Fibroblast of gingiva (primary cell): ENCODE data around the gene ZNF532.

ENCODE experiments used
- DNase-seq: peaks from one replicate; pipeline ENCODE4 v3.0.0-alpha.2; 2011; ENCODE audit warnings: low read depth

The ZNF532 gene

GRCh38 chr18:58979615-58980014, 114.9 kb downstream of the ZNF532 start:
- no peak for DNase-seq

DNA sequence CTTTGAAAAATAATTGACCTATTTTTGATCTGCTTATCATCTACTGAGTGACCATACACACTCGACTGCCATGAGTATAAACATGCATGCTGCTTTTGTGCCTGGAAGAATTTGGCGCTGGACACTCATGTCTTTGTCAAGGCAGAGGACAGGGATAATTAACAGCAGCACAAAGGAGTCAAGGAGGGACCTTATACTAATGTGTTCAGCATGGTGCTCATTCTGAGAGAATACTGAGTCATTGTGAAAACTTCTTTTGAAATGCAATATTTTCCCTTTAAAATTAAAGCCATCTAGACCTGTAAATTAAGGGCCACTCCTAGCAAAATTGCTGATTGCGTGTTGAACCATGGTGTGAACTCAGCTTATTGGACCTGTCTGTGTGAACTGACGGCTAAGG, 116.3 kb downstream of the ZNF532 start:
- peak; percentile 49 for DNase-seq

DNA sequence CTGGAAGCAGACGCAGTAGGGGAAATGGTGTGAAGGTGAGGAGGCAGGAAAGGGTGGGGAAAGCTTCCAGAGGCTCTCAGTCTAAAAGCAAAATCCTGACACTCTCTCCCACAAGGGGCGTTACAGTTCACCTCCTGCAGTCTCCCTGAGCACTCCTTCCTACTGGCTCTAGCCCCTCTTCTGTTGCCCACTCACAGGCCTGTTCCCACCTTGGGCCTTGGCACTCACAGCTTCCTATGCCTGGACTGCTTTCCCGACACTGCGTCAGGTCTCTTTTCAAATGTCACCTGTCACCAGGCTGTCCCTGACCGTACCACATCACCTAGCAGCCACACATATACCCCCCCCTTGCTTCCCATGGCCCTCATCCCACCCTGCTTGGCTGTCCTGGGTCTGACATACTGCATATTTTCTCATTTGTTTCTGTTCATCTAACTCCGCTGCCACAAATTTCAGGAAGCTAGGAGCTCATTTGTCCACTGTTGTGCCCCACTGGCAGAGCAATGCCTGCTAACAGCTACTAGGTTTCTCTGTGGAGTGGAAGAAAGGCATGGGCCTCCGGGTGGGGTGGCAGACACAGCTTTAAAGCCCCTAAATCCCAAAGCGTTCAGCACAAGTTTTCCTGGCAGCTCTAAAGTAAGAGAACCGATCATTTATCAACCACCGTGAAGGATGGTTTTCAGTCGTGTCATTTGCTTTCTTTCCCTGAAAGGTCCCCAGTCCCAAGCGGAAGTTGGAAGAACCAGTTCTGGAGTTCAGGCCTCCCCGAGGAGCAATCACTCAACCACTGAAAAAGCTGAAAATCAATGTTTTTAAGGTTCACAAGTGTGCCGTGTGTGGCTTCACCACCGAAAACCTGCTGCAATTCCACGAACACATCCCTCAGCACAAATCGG, 118.8 kb downstream of the ZNF532 start:
- no peak for DNase-seq

- no peak for DNase-seq
Measured at GRCh38 chr18:58988600-58988999, 123.9 kb downstream of the ZNF532 start.

GRCh38 chr18:58989184-58989759, 124.6 kb downstream of the ZNF532 start:
- DNase-seq = no peak

GRCh38 chr18:58990720-58991119, 126.0 kb downstream of the ZNF532 start:
- DNase-seq = no peak

- no peak for DNase-seq
Measured at GRCh38 chr18:58991167-58991798, 126.6 kb downstream of the ZNF532 start.

DNA sequence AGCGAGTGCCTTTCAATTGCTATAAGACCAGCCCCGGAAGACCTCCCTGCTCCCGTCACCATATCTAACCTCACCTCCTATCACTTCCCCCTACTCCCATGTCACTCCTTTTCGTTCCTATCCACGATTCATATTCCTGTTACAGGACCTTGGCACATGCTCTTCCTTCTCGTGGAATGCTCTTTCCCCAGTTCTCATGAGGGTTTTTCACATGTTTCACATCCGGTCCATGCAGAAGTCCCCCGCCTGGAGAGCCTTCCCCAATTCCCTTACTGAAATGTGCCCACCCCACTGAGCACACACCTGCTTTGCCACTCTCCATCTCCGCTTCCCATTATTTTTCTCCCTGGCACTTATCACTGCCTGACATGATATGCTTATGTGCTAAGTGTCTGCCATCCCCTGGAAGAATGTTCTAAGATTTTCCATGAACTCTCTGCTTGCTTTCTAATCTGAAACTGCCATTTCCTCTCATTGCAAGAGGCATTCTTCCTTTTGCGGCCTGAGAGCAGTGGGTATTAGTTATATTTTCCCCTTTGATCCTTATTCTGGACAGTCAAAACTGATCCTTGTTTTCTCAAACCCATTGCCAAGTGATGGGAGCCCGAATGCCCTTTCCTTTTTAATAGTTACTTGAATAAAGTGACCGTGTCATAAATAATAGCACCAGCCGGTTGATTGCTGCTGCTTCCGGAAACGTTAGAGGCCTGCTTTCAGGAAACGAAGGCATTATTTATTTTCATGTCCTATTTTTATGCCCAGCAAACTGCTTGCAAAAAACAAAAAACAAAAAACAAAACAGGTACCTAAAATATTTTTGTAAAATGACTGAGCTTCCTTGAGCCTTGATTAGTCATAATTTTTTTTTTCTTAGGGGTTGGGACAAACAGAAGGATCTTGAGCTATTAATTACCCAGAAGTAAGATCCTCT, 127.9 kb downstream of the ZNF532 start:
- DNase-seq = no peak

DNA sequence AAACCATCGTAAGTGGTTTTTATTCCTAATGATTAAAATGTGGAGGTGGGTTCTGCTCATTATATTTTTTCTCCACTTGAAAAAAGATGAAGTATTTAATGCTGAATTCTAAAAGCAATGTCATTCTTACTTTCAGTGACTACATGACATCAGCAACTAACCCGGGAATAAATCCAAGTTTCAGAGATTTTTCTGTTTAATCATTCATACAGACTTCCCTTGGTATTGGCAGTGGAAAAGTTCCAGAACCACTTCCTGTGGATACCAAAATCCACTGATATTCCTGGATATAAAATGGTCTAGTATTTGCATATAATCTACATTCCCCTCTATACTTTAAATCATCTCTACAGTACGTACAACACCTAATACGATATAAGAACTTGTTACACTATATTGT, 128.6 kb downstream of the ZNF532 start:
- peak; percentile 88 for DNase-seq

DNA sequence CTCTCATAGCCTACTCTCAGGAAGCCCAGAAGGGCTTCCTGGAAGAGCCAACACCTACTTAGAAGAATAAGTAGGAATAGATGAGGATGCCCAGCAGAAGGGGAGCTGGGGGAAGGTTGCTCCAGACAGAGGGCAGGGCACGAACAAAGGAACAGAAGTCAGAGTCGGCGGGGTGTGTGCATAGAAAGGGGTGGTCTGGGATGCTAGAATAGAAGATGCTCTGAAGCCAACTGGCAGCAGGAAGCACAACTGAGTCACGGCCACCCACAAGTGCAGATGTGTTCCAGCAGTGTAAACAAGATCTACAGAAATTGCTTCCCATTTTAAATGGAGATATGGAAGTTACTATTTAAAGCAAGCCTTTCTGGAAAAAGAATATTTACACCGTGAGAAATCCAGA, 131.0 kb downstream of the ZNF532 start:
- no peak for DNase-seq

- DNase-seq = peak; percentile 45
Measured at GRCh38 chr18:58996131-58996641, 131.5 kb downstream of the ZNF532 start.

- no peak for DNase-seq
Measured at GRCh38 chr18:58996696-58997095, 132.0 kb downstream of the ZNF532 start.

DNA sequence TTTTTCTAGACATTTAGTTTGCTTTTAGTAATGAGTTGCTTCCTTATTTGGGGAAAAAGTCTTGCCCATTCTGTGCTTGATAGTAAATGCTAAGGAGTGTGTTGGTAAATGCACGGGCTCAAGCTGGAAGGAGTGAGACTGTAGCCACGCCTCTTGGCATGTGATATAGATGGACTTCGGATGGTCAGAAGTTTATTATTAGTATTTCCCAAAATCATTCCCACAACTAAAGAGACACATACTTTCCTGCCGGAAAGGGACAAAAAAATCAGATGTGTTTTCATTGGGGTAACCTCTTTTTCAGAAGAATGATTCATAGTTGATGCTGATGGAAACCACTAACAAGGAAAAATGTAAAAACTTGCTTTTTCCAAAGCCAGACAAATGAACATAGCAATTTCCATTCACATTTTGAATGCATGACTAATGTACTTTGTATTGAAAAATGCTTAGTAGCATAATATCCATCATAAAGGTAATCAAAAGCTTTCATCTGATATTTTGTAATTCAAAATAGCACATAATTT, 133.2 kb downstream of the ZNF532 start:
- peak; percentile 97 for DNase-seq

DNA sequence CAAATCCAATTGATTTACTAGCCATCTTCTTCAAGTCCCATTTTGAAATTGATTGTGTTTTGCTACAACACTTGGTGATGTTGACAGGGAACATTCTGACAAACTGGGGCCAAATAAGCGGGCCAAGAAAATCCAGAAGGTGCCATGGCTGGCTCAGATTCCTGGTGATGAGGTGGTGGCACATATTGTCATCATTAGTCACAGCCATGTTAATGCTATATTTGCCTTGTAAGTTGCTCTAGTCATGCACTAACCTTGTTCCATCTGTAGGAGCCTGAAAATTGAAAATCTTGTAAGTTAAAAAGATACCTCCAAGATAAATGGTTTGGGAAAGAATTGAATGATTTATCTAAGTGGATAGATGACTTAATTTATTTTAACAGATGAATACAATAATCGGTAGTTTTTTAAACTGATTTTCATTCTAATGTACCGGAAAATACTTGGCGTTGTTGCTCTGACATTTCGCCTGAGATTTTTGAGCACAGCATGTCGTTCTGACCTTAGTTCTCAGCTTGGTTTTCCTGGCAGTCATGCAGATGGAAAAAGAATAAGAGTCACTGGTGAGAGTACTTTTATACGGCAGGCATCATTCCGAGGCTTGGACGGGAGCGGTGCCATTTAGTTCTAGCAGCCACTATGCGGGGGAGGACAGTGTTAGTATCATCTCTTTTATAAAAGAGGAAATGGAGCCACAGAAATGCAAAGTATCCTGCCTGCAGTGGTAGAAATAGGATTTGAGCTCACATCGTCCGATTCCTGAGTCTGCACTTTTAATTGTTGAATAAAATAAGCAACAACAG, 133.9 kb downstream of the ZNF532 start:
- peak; percentile 86 for DNase-seq

DNA sequence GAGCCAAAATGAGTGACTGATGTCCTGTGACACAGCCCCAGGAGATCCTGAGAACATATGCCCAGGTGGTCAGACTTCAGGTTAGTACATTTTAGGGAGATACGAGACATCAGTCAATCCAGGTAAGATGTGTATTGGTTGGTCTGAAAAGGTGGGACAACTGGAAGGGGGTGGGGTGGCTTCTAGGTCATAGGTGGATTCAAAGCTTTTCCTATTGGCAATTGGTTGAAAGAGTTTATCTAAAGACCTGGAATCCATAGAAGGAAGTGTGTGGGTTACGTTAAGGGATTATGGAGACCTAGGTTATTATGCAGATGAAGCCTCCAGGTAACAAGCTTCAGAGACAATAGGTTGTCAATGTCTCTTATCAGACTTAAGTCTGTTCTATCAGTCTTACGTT, 136.5 kb downstream of the ZNF532 start:
- DNase-seq = no peak

- no peak for DNase-seq
Measured at GRCh38 chr18:59001721-59002120, 137.0 kb downstream of the ZNF532 start.

GRCh38 chr18:59002974-59003594, 138.4 kb downstream of the ZNF532 start:
- DNase-seq = no peak

GRCh38 chr18:59005262-59005661, 140.6 kb downstream of the ZNF532 start:
- DNase-seq = peak; percentile 89

DNA sequence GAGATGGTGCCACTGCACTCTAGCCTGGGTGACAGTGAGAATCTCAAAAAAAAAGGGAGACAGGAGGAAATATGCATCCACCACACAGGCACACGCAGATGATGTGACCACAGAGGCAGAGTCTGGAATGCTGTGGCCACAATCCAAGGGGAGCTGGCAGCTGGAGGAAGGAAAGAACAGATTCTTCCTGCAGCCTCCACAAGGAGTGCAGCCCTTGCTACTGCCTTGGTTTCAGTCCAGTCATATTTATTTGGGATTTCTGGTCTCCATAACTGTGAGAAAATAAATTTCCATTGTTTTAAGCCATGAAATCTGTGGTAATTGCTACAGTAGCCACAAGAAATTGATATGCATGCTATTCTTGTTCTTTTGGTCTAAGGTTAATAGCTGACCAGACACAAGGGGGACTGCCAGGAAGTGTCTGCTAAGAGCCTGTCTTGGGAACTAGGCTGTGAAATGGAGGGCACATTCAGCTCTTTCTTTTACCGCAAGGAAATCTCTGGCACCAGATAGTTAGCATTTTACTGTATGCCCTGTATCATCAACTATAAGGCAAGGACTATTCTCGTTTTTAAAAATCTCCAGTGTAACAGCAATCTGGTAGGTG, 141.9 kb downstream of the ZNF532 start:
- DNase-seq = peak; percentile 78
